ENCODE measurements around the gene MIS18A. TPM values are rescaled to one million over a fixed set of nuclear protein-coding genes. Genes with fewer than 3 reads are reported as not detected.

The MIS18A gene
- total RNA-seq, 1 donor from 2014 or later = 21.5 TPM

Other genes with a start within 250 kb of the MIS18A start
- not detected in 2 replicates for gene MRAP, start 19.8 kb upstream of the MIS18A start, total RNA-seq
- gene URB1, start 114.0 kb upstream of the MIS18A start, total RNA-seq = 22.4 and 22.8 TPM in 2 replicates
- 1.9 and 3.2 TPM in 2 replicates for gene EVA1C, start 133.7 kb upstream of the MIS18A start, total RNA-seq